Endometrial microvascular endothelial cells (primary cell): Measurements from ENCODE around the gene IL9R. TPM values are rescaled to one million over a fixed set of nuclear protein-coding genes. Genes with fewer than 3 reads are reported as not detected.
"Not testable (repeated sequence)": the region's sequence is repeated elsewhere in the genome, so short reads cannot be mapped to it uniquely, and the experiment has no call there.

Source experiments
- in situ Hi-C: cut with HindIII; loops from 2 replicates; pipeline ENCODE4 v1.10.0; 2017; ENCODE audit warnings: low sequenced_read_pairs, low pct_unique_long_range_greater_than_20kb; ENCODE audit errors: inconsistent ontology term
- total RNA-seq: library from RNA; depleted of rRNA; stranded (reverse); fragments of >200 nt; gene quantifications from one replicate; pipeline ENCODE4 v1.2.3, GENCODE V29; 2015; ENCODE audit errors: inconsistent ontology term

IL9R gene
- total RNA-seq, 1 donor from 2014 or later, result not detected

DNA sequence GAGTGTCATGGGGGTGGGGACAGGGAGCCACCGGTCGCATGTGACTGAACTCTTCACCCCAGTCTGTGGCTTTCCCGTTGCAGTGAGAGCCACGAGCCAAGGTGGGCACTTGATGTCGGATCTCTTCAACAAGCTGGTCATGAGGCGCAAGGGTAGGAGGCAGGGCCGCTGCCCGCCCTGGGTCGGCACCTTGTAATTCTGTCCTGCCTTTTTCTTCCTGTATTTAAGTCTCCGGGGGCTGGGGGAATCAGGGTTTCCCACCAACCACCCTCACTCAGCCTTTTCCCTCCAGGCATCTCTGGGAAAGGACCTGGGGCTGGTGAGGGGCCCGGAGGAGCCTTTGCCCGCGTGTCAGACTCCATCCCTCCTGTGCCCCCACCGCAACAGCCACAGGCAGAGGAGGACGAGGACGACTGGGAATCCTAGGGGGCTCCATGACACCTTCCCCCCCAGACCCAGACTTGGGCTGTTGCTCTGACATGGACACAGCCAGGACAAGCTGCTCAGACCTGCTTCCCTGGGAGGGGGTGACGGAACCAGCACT is 27.5 kb downstream of the IL9R start:
- in situ Hi-C loops, result not testable (repeated sequence)

DNA sequence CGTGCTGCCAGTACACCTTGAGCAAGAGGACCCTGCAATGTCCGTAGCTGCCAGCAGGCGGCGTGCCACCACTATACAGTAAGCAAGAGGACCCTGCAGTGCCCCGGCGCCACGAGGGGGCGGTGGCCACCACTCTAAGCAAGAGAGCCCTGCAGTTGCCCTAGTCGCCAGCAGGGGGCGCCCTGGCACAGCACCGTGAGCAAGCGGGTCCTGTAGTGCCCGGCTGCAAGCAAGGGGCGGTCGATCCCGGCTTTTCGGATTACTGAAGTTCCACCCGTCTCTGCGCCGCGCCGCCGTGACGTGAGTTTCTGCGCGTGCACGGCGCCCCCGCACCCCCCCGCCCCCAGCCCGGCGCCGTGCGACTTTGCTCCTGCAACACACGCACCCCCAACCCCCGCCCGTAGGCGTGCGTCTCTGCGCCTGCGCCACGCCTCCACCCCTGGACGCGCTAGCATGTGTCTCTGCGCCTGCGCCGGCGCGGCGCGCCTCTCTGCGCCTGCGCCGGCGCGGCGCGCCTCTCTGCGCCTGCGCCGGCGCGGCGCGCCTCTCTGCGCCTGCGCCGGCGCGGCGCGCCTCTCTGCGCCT is 31.2 kb downstream of the IL9R start:
- in situ Hi-C loops, result not testable (repeated sequence)

DNA sequence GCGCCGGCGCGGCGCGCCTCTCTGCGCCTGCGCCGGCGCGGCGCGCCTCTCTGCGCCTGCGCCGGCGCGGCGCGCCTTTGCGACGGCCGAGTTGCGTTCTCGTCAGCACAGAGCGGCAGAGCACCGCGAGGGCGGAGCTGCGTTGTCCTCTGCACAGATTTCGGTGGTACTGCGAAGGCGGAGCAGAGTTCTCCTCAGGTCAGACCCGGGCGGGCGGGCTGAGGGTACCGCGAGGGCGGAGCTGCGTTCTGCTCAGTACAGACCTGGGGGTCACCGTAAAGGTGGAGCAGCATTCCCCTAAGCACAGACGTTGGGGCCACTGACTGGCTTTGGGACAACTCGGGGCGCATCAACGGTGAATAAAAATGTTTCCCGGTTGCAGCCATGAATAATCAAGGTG is 31.8 kb downstream of the IL9R start:
- in situ Hi-C loops, result not testable (repeated sequence)

DNA sequence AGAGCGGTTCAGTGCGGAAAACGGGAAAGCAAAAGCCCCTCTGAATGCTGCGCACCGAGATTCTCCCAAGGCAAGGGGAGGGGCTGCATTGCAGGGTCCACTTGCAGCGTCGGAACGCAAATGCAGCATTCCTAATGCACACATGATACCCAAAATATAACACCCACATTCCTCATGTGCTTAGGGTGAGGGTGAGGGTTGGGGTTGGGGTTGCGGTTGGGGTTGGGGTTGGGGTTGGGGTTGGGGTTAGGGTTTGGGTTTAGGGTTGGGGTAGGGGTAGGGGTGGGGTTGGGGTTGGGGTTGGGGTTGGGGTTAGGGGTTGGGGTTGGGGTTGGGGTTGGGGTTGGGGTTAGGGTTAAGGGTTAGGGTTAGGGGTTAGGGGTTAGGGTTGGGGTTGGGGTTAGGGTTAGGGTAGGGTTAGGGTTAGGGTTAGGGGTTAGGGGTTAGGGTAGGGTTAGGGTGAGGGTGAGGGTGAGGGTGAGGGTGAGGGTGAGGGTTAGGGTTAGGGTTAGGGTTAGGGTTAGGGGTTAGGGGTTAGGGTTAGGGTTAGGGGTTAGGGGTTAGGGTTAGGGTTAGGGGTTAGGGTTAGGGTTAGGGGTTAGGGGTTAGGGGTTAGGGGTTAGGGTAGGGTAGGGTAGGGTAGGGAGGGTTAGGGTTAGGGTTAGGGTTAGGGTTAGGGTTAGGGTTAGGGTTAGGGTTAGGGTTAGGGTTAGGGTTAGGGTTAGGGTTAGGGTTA is 32.4 kb downstream of the IL9R start:
- in situ Hi-C loops, result not testable (repeated sequence)

DNA sequence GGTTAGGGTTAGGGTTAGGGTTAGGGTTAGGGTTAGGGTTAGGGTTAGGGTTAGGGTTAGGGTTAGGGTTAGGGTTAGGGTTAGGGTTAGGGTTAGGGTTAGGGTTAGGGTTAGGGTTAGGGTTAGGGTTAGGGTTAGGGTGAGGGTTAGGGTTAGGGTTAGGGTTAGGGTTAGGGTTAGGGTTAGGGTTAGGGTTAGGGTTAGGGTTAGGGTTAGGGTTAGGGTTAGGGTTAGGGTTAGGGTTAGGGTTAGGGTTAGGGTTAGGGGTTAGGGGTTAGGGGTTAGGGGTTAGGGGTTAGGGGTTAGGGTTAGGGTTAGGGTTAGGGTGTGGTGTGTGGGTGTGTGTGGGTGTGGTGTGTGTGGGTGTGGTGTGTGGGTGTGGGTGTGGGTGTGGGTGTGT is 33.0 kb downstream of the IL9R start:
- in situ Hi-C loops, result not testable (repeated sequence)

Other genes starting within 250 kb of the IL9R start
- 53.0 TPM for gene VAMP7, start 116.4 kb upstream of the IL9R start, total RNA-seq